HG03039 (cell line): ENCODE data around the gene ICA1.
"Not testable (repeated sequence)": the region's sequence is repeated elsewhere in the genome, so short reads cannot be mapped to it uniquely, and the experiment has no call there.

Experiments
- ATAC-seq: cut with Tn5 transposase; IDR thresholded peaks from one replicate; pipeline ENCODE4 v1.9.1; 2021; ENCODE audit warnings: mild to moderate bottlenecking, moderate library complexity; ENCODE audit not compliant: unreplicated experiment

ICA1 gene

DNA sequence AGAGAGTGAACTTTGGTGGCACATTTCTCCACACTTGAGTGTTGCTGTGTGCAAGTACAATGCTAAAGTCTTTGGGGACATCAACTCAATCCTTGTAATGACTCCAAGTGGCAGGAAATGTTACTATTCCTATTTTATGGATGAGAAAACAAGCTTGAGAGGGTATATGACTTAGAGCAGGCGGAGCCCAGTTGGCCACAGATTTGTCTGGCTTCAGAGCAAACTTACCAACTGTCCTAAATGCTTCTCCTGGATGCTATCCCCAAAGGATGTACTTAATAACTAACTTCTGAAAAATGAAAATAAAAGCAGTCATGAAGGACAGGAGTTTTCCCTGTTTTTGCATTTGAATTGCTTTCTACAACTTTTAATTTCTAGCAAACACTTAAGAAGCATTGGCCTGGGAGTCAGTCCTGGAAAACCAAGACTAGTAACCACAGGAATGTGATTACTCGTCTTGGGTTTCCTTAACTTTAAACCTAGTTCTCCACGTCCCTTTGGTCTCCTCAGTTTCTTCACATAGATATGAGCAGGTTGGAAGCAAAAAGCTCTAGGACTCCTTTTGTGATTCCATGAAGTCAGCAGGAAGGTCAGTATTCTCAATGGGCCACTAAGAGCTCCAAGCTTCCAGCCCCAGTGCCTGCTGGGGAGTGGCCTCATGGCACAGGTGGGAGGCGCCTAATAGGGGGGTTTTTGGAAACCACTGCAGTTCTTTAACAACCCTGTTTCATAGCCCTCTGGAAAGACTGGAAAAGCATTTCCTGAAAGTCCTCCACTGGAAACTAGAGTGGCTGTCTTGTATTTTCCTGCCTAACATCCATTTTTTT lies 152.6 kb downstream of the ICA1 start:
- no peak for ATAC-seq

DNA sequence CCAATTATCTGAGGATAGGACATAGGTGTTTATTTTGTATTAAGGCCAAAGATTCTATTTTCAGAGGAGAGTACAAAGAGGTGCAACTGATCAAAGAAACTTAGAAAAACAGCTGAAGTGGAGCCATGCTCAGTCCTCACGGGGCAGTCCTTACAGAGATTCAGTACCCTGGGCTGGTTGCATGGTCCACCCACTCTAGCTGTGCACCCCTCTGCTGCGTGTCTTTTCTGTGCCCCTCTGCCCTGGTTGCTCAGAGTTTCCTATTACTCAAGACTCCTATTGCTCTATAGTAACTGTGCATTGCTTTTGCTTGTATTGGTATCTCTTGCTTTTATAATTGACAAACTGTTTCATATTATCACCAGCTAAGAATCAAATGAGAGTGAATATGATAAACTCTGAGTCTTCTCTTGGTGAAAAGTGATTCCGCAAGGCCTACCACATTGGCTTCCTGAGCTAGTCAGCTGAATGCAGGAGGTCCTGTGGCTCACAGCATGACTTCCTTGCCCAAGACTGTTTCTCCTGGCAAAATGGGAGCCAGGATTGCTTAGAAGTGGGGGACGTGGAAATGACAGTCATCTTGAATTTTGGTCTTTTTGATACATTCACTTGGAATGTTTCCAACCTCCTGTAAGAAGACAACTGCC lies 156.4 kb downstream of the ICA1 start:
- ATAC-seq: no peak

DNA sequence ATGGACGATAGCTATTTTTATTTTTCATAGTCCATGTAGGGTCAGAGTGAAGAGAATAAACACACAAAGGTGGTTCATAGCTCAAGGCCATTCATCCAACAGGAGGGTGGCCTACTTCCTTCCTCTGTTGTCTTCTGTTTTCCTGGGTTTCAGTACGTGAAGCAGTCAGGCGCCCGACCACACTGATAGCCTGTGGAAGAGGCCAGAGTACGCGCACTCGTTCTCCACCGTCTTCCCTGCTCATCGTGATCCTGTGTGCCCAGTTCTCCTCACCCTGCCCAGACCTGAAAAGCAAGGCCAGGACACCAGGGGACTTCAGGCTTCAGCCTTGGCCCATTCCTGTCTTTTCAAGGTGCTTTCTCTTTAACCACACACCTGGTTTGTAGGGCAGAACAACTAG lies 158.7 kb downstream of the ICA1 start:
- no peak for ATAC-seq

- ATAC-seq: not testable (repeated sequence)
Measured at GRCh38 chr7:8101292-8101691, 160.7 kb downstream of the ICA1 start.

- no peak for ATAC-seq
Measured at GRCh38 chr7:8094164-8095140, 167.5 kb downstream of the ICA1 start.

DNA sequence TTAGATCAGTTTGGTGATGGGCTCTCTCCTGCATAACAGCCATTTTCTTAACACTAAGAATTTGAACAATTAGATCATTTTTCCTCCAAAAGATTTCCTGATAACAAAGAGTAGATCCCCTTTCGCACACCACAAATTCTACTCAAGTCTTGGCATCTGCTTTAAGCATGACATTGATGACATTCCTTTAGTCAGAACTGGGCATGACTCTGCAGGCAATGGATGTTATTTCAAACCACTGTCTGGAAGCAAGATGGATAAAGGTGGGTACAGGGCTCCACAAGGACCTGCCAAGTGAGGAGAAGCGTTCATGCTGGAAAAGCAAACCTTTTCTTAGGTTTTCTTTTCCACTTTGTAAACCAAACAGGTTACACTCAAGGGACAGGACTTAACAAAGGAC lies 169.8 kb downstream of the ICA1 start:
- no peak for ATAC-seq

DNA sequence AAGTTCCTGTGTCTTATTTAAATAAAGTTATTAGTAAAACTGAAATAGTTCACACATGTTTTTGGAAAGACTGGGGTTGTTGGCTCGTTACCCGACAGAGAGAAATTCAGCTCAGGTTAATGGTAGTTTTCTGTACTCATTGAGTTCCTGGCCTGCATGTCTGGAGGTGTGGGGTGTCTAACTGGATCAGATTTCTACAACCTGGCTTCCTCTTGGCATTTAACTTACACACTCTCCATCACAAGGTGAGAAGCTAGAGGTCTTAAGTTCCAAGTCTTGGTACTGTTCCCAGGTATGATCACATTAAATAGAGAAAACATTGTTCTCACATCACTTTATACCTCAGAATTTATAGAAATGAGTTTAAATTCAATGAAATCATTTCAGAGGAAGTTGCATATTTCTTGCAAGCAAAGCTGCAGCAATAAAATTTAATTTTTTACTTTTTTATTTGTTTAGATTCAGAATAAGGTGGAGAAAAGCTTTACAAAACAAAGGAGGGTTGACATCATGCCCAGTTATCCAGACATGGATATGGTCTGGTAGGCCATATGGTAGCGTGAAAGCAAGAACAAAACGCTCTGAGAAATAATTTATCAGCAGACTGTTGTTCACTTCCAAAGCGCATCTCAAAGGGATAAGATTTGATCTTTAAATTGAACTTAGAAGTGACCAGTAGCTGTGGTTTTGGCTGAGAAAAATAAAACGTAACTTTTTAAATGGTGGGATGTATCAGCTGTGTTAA lies 172.8 kb downstream of the ICA1 start:
- ATAC-seq: no peak

GRCh38 chr7:8086239-8086638 lies 175.7 kb downstream of the ICA1 start:
- ATAC-seq: no peak

GRCh38 chr7:8085420-8085819 lies 176.5 kb downstream of the ICA1 start:
- ATAC-seq: no peak

GRCh38 chr7:8084836-8085235 lies 177.1 kb downstream of the ICA1 start:
- ATAC-seq: no peak

GRCh38 chr7:8082762-8083161 lies 179.2 kb downstream of the ICA1 start:
- no peak for ATAC-seq

- ATAC-seq: no peak
Measured at GRCh38 chr7:8078418-8078817, 183.5 kb downstream of the ICA1 start.

DNA sequence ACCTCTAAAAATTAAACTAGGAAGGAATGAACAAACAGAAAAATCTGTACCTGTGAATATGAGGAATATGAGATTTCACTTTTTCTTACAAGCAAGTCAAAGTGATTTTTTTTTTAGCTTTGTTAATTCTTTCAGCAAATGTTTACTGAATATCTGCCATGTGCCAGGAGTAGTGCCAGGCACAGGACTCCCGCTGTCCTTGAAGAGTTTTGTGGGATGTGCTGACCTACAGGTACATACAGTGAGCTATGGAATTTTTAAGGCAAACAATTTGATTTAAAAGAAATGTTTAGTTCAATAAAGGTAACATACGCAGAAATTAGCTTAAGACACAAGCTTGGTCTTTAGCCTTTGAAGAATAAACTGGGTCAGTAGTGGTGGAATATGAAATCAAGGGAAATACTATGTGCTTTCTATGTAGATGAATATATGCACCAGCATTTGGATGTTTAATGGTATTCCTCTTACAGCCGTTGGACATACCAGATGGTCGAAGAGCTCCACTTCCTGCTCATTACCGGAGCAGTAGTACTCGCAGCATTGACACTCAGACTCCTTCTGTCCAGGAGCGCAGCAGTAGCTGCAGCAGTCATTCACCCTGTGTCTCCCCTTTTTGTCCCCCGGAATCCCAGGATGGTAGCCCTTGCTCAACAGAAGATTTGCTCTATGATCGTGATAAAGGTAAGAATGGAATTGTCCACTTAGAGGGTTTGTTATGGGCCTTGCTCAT lies 191.4 kb downstream of the ICA1 start:
- ATAC-seq: no peak

GRCh38 chr7:8068892-8069686 lies 192.9 kb downstream of the ICA1 start:
- ATAC-seq: no peak

- ATAC-seq: no peak
Measured at GRCh38 chr7:8065356-8065813, 196.6 kb downstream of the ICA1 start.

- ATAC-seq: no peak
Measured at GRCh38 chr7:8064828-8065227, 197.1 kb downstream of the ICA1 start.

- no peak for ATAC-seq
Measured at GRCh38 chr7:8063706-8064297, 198.2 kb downstream of the ICA1 start.

DNA sequence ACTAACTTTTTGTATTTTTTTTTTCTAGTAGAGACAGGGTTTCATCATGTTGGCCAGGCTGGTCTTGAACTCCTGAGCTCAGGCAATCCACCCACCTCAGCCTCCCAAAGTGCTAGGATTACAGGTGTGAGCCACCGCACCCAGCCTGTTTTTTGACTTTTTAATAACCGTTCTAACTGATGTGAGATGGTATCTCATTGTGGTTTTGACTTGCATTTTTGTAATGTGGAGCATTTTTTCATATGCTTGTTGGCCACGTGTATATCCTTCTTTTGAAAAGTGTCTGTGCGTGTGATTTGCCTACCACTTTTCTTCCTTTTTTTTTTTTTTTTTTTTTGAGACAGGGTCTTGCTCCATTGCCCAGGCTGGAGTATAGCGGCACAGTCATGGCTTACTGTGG lies 198.7 kb downstream of the ICA1 start:
- not testable (repeated sequence) for ATAC-seq
